Liver (tissue), 9 donors: Measurements from ENCODE around the gene SHROOM1. TPM values are rescaled to one million over a fixed set of nuclear protein-coding genes. Genes with fewer than 3 reads are reported as not detected.

Source experiments
- DNase-seq: peaks from one replicate; pipeline ENCODE4 v3.0.0-alpha.2; 2017; ENCODE audit warnings: low spot score
- H3K27ac ChIP-seq, 2 donors: one replicate each; pipeline ENCODE4 v1.7.0; 2013; ENCODE audit warnings: inconsistent platforms in 2 of 2, low read length in 2 of 2, control low read depth in 1 of 2, low read depth in 1 of 2, mild to moderate bottlenecking in 1 of 2
- H3K27me3 ChIP-seq, 4 donors: one replicate each; pipeline versions ENCODE4 v1.6.1 to v1.7.0; 2013; ENCODE audit warnings: low read length in 3 of 4, inconsistent platforms in 1 of 4, mild to moderate bottlenecking in 1 of 4, moderate library complexity in 1 of 4; ENCODE audit not compliant: control insufficient read depth in 4 of 4, insufficient read depth in 4 of 4
- H3K36me3 ChIP-seq, 4 donors: one replicate each; pipeline versions ENCODE4 v1.6.1 to v1.7.0; 2013; ENCODE audit warnings: low read length in 3 of 4, mild to moderate bottlenecking in 3 of 4, low read depth in 1 of 4, moderate library complexity in 1 of 4; ENCODE audit not compliant: control insufficient read depth in 4 of 4, insufficient read depth in 3 of 4
- H3K4me1 ChIP-seq, 4 donors: one replicate each; pipeline versions ENCODE4 v1.6.1 to v1.7.0; 2013; ENCODE audit warnings: low read length in 3 of 4, mild to moderate bottlenecking in 3 of 4, moderate library complexity in 1 of 4; ENCODE audit not compliant: control insufficient read depth in 4 of 4, insufficient read depth in 4 of 4
- H3K4me3 ChIP-seq, 3 donors: one replicate each; pipeline versions ENCODE4 v1.6.1 to v1.7.0; 2013; ENCODE audit warnings: low read length in 3 of 3, control low read depth in 1 of 3, low read depth in 1 of 3, mild to moderate bottlenecking in 1 of 3
- H3K9ac ChIP-seq, 2 donors: one replicate each; pipeline ENCODE4 v1.7.0; 2013; ENCODE audit warnings: low read length in 2 of 2, mild to moderate bottlenecking in 2 of 2, moderate library complexity in 2 of 2, control low read depth in 1 of 2, low read depth in 1 of 2
- H3K9me3 ChIP-seq, 4 donors: one replicate each; pipeline versions ENCODE4 v1.6.1 to v1.7.0; 2013; ENCODE audit warnings: low read length in 3 of 4; ENCODE audit not compliant: control insufficient read depth in 4 of 4
- ATF3 ChIP-seq: IDR thresholded peaks from 2 replicates; pipeline ENCODE4 v1.6.1; 2016; ENCODE audit warnings: antibody characterized with exemption
- CTCF ChIP-seq: fragments of 150-350 bp; IDR thresholded peaks from 2 replicates; pipeline ENCODE4 v1.5.1; 2017; ENCODE audit warnings: improper control_type of control experiment, low read depth, low read length; ENCODE audit not compliant: missing input control
- EGR1 ChIP-seq, 2 donors: IDR thresholded peaks; 2 replicates each; pipeline ENCODE4 v1.6.1; 2016 to 2018; ENCODE audit warnings: antibody characterized with exemption in 2 of 2, low read depth in 2 of 2
- FOXA2 ChIP-seq: IDR thresholded peaks from 2 replicates; pipeline ENCODE4 v1.6.1; 2016; ENCODE audit warnings: antibody characterized with exemption
- HNF4A ChIP-seq, 2 donors: conservative IDR thresholded peaks; 2 replicates each; pipeline ENCODE4 v1.6.1; 2016; ENCODE audit warnings: antibody characterized with exemption in 2 of 2, mild to moderate bottlenecking in 2 of 2
- HNF4G ChIP-seq: IDR thresholded peaks from 2 replicates; pipeline ENCODE4 v1.6.1; 2016; ENCODE audit warnings: antibody characterized with exemption
- JUND ChIP-seq, 2 donors: IDR thresholded peaks; 2 replicates each; pipeline ENCODE4 v1.6.1; 2016; ENCODE audit warnings: antibody characterized with exemption in 2 of 2
- NR2F2 ChIP-seq: IDR thresholded peaks from 2 replicates; pipeline ENCODE4 v1.6.1; 2016; ENCODE audit warnings: antibody characterized with exemption
- RAD21 ChIP-seq, 2 donors: IDR thresholded peaks; 2 replicates each; pipeline ENCODE4 v1.6.1; 2016; ENCODE audit warnings: antibody characterized with exemption in 2 of 2, mild to moderate bottlenecking in 2 of 2
- RXRA ChIP-seq, 2 donors: IDR thresholded peaks; 2 replicates each; pipeline ENCODE4 v1.6.1; 2017 to 2018; ENCODE audit warnings: antibody characterized with exemption in 2 of 2, mild to moderate bottlenecking in 1 of 2
- SP1 ChIP-seq: IDR thresholded peaks from 2 replicates; pipeline ENCODE4 v1.6.1; 2018; ENCODE audit warnings: antibody characterized with exemption, mild to moderate bottlenecking
- TAF1 ChIP-seq: conservative IDR thresholded peaks from 2 replicates; pipeline ENCODE4 v1.6.1; 2016; ENCODE audit warnings: antibody characterized with exemption, mild to moderate bottlenecking
- ZBTB33 ChIP-seq: IDR thresholded peaks from 2 replicates; pipeline ENCODE4 v1.6.1; 2016; ENCODE audit warnings: antibody characterized with exemption
- WGBS: extraction: QIAGEN DNeasy Blood & Tissue Kit; methylation state at CpG from one replicate; pipeline ENCODE4 v1.1.7; 2013; 5-methylcytosine and 5-hydroxymethylcytosine counted together
- polyA plus RNA-seq, 2 donors: library from polyadenylated mRNA; stranded (reverse) in 1 of 2; unstranded in 1 of 2; fragments of 200-250 nt in 1 of 2; fragments of >200 nt in 1 of 2; fragmentation: Nextera tagmentation in 1 of 2; extraction: Ambion mirVana in 1 of 2; gene quantifications; one replicate each; pipeline versions ENCODE4 v1.2.1 to v1.2.3, GENCODE V29; 2013 to 2015
- total RNA-seq, 2 donors: library from RNA; depleted of rRNA; stranded (reverse); fragments of >200 nt; gene quantifications; one replicate each; pipeline ENCODE4 v1.2.3, GENCODE V29; 2014
- TF ChIP-seq, protein P1 (sequence below): IDR thresholded peaks from 2 replicates; pipeline ENCODE4 v1.6.1; 2016; ENCODE audit warnings: antibody characterized with exemption, mild to moderate bottlenecking
- donor health status: healthy.
- donor health status: healthy.
- donor health status: healthy.
- donor health status: healthy.
- donor health status: healthy.

SHROOM1 gene
- total and polyA plus RNA-seq, 4 donors: 6.1 to 28.5 (median 18.3) TPM

GRCh38 chr5:132826424-132827082 is 3.9 kb downstream of the SHROOM1 start:
- WGBS: 43% methylated on average over 6 of the region's 6 CpGs
- H3K4me3 ChIP-seq: no peak overlapping the region
- H3K27me3 ChIP-seq: no peaks in the 10 kb centered on the region
- no peaks in the 10 kb centered on the region for H3K9me3 ChIP-seq
- TF ChIP-seq HNF4A (conservative IDR thresholded peaks at IDR 0.05) (peak in 1 of 2 donors; percentile 22), NR2F2 (peak; percentile 17), RXRA (IDR thresholded peaks at IDR 0.05) (peak in 1 of 2 donors; percentile 28), RAD21 (IDR thresholded peaks at IDR 0.05) (peak in 1 of 2 donors; percentile 26), EGR1 (IDR thresholded peaks at IDR 0.05; ENCODE audit: low read depth in 2 of 2) (no peak)
- peaks cover 11 to 22% (median 18%) of the 10 kb centered on the region in 4 donors for H3K36me3 ChIP-seq
- DNase-seq: no peak
- peak overlapping the region in 1 of 2 donors; percentile 75 for H3K9ac ChIP-seq
- H3K27ac ChIP-seq: peak overlapping the region in 1 of 2 donors; percentile 61
- peaks cover 2 to 41% (median 27%) of the 10 kb centered on the region in 4 donors for H3K4me1 ChIP-seq

GRCh38 chr5:132825834-132826391 is 4.5 kb downstream of the SHROOM1 start:
- H3K9ac ChIP-seq: no peak overlapping the region
- no peak for DNase-seq
- WGBS: 70% methylated on average over 43 of the region's 43 CpGs

DNA sequence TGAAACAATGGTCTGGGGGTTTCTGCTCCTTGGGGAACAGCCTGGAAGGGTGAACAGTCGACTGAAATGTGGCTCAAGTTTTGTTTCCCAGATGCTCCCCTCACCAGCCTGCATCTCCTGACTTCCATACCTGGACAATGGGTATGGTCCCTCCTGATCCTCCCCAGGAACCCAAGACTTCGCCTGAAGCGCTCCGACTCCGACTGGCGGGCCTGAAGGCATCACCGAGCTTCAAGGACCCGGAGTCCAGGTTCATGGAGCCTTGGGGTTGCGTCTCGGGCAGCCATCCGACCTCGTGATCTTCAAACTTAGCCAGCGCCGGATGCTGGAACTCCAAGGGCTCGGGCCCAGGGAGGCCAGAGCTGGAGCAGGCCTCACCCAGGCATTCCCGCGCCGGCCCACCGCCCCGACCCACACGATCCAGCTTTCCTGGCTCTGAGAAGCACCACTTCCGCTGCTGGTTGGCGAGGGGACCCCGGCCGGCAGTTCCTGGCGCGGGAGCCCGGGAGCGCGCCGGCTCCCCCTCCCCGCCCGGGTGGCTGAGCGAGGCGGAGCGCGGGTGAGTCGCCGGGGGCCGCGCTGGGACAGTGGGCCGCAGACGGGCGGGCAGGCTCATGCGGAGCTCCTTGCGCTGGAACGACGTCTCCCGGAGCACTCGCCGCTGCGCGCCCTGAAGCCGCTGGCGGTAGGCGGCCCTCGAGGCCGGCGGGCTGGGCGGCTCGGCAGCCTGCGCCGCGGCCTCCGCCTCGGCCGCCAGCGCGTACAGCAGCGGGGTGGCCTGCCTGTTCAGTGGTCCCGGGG is 5.2 kb downstream of the SHROOM1 start:
- peaks cover 2 to 37% (median 27%) of the 10 kb centered on the region in 4 donors for H3K4me1 ChIP-seq
- H3K9me3 ChIP-seq: no peaks in the 10 kb centered on the region
- peaks cover 11 to 22% (median 18%) of the 10 kb centered on the region in 4 donors for H3K36me3 ChIP-seq
- H3K27ac ChIP-seq: no peak overlapping the region
- DNase-seq: no peak
- WGBS: 80% methylated on average over 71 of the region's 71 CpGs
- H3K4me3 ChIP-seq: peak overlapping the region in 1 of 3 donors; percentile 12
- no peaks in the 10 kb centered on the region for H3K27me3 ChIP-seq
- H3K9ac ChIP-seq: no peak overlapping the region
- TF ChIP-seq CTCF (no peak), RXRA (IDR thresholded peaks at IDR 0.05) (no peak), FOXA2 (no peak), TAF1 (no peak), SP1 (no peak), ATF3 (no peak)
- TF ChIP-seq, protein P1, sequence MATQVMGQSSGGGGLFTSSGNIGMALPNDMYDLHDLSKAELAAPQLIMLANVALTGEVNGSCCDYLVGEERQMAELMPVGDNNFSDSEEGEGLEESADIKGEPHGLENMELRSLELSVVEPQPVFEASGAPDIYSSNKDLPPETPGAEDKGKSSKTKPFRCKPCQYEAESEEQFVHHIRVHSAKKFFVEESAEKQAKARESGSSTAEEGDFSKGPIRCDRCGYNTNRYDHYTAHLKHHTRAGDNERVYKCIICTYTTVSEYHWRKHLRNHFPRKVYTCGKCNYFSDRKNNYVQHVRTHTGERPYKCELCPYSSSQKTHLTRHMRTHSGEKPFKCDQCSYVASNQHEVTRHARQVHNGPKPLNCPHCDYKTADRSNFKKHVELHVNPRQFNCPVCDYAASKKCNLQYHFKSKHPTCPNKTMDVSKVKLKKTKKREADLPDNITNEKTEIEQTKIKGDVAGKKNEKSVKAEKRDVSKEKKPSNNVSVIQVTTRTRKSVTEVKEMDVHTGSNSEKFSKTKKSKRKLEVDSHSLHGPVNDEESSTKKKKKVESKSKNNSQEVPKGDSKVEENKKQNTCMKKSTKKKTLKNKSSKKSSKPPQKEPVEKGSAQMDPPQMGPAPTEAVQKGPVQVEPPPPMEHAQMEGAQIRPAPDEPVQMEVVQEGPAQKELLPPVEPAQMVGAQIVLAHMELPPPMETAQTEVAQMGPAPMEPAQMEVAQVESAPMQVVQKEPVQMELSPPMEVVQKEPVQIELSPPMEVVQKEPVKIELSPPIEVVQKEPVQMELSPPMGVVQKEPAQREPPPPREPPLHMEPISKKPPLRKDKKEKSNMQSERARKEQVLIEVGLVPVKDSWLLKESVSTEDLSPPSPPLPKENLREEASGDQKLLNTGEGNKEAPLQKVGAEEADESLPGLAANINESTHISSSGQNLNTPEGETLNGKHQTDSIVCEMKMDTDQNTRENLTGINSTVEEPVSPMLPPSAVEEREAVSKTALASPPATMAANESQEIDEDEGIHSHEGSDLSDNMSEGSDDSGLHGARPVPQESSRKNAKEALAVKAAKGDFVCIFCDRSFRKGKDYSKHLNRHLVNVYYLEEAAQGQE: no peak

More at GRCh38 chr5:132825834-132826391, 4.5 kb downstream of the SHROOM1 start:
- peaks cover 11 to 22% (median 18%) of the 10 kb centered on the region in 4 donors for H3K36me3 ChIP-seq
- peaks cover 2 to 37% (median 26%) of the 10 kb centered on the region in 4 donors for H3K4me1 ChIP-seq
- TF ChIP-seq JUND (IDR thresholded peaks at IDR 0.05): no peak
- TF ChIP-seq HNF4G: no peak
- TF ChIP-seq TAF1: no peak
- no peak for TF ChIP-seq NR2F2
- no peak for TF ChIP-seq ZBTB33
- no peaks in the 10 kb centered on the region for H3K9me3 ChIP-seq
- H3K4me3 ChIP-seq: peak overlapping the region in 1 of 3 donors; percentile 12
- H3K27me3 ChIP-seq: no peaks in the 10 kb centered on the region
- peak overlapping the region in 1 of 2 donors; percentile 61 for H3K27ac ChIP-seq
